ENCODE measurements around the gene PRELP.

GRCh38 chr1:203500279-203500678, 24.7 kb downstream of the PRELP start:
- TF ChIP-seq VEZF1 (CRISPR knock-in tag; IDR thresholded peaks at IDR 0.05) (no peak), JUN (IDR thresholded peaks at IDR 0.05; ENCODE audit: borderline replicate concordance, low read depth, low read length) (no peak), JUN (CRISPR knock-in tag; IDR thresholded peaks at IDR 0.05; ENCODE audit: borderline replicate concordance) (no peak), RERE (CRISPR knock-in tag; IDR thresholded peaks at IDR 0.05; ENCODE audit: borderline replicate concordance) (no peak), EP300 (IDR thresholded peaks at IDR 0.05; ENCODE audit: low read length) (no peak), ILK (tag; IDR thresholded peaks at IDR 0.05; ENCODE audit: borderline replicate concordance, low read depth) (no peak), TRIM28 (IDR thresholded peaks at IDR 0.05) (no peak), MLLT1 (IDR thresholded peaks at IDR 0.05) (no peak), ZBTB26 (CRISPR knock-in tag; IDR thresholded peaks at IDR 0.05) (no peak), POLR2AphosphoS5 (IDR thresholded peaks at IDR 0.05; ENCODE audit: control insufficient read depth, insufficient read depth, low read depth, low read length) (no peak), FOXJ3 (CRISPR knock-in tag; IDR thresholded peaks at IDR 0.05) (no peak), POLR2A (conservative IDR thresholded peaks at IDR 0.05) (no peak)
- TF ChIP-seq, protein P1, sequence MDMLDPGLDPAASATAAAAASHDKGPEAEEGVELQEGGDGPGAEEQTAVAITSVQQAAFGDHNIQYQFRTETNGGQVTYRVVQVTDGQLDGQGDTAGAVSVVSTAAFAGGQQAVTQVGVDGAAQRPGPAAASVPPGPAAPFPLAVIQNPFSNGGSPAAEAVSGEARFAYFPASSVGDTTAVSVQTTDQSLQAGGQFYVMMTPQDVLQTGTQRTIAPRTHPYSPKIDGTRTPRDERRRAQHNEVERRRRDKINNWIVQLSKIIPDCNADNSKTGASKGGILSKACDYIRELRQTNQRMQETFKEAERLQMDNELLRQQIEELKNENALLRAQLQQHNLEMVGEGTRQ (CRISPR knock-in tag; IDR thresholded peaks at IDR 0.05) = no peak
